ENCODE results near the gene TYRO3. TPM values are rescaled to one million over a fixed set of nuclear protein-coding genes. Genes with fewer than 3 reads are reported as not detected.

Gene TYRO3
- total and polyA plus RNA-seq, 2 of the 13 experiments (the other 11 are each of a cell fraction or from before 2014, with no cell fraction given), result 24.0 to 43.6 TPM

GRCh38 chr15:41568350-41569017 is 9.5 kb downstream of the TYRO3 start (continued):
- TF ChIP-seq PHB2 (IDR thresholded peaks at IDR 0.05; ENCODE audit: partially characterized antibody) (no peak), ZNF570 (CRISPR knock-in tag; IDR thresholded peaks at IDR 0.05; ENCODE audit: borderline replicate concordance) (no peak), RERE (CRISPR knock-in tag; IDR thresholded peaks at IDR 0.05; ENCODE audit: low read depth) (0 out of 2 replicates have a peak, but pooled peaks have one; percentile 67), AKNA (CRISPR knock-in tag; IDR thresholded peaks at IDR 0.05; ENCODE audit: borderline replicate concordance) (no peak), ZNF556 (CRISPR knock-in tag; IDR thresholded peaks at IDR 0.05; ENCODE audit: borderline replicate concordance) (peak; percentile 76; the same call in 1 of the 2 replicates), FOXO1 (CRISPR knock-in tag; IDR thresholded peaks at IDR 0.05) (peak; percentile 89), NAIF1 (CRISPR knock-in tag; IDR thresholded peaks at IDR 0.05; ENCODE audit: borderline replicate concordance) (no peak), ZBTB10 (CRISPR knock-in tag; IDR thresholded peaks at IDR 0.05; ENCODE audit: borderline replicate concordance) (peak; percentile 66; the same call in 1 of the 2 replicates), HNF1B (CRISPR knock-in tag; IDR thresholded peaks at IDR 0.05) (peak; percentile 90), REL (CRISPR knock-in tag; conservative IDR thresholded peaks at IDR 0.05) (no peak)
- TF ChIP-seq, protein P1, sequence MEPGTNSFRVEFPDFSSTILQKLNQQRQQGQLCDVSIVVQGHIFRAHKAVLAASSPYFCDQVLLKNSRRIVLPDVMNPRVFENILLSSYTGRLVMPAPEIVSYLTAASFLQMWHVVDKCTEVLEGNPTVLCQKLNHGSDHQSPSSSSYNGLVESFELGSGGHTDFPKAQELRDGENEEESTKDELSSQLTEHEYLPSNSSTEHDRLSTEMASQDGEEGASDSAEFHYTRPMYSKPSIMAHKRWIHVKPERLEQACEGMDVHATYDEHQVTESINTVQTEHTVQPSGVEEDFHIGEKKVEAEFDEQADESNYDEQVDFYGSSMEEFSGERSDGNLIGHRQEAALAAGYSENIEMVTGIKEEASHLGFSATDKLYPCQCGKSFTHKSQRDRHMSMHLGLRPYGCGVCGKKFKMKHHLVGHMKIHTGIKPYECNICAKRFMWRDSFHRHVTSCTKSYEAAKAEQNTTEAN (CRISPR knock-in tag; conservative IDR thresholded peaks at IDR 0.05), result peak; percentile 69

Data from HepG2 (cell line).